HepG2 (cell line): ENCODE results near the gene SMTNL1. TPM values are rescaled to one million over a fixed set of nuclear protein-coding genes. Genes with fewer than 3 reads are reported as not detected.
A peak's percentile ranks its signal among the peaks of the same experiment; 100 is the strongest.

ENCODE experiments used
- DMAP1 ChIP-seq: IDR thresholded peaks from 2 replicates; pipeline ENCODE4 v1.6.1; 2016
- DNMT3B ChIP-seq: conservative IDR thresholded peaks from 2 replicates; pipeline ENCODE4 v1.6.1; 2016; ENCODE audit warnings: missing biosample characterization, control low read depth
- EEA1 ChIP-seq: sonication (generic); formaldehyde crosslinking; IDR thresholded peaks from 2 replicates; pipeline ENCODE4 v1.5.1; 2020; ENCODE audit warnings: mild to moderate bottlenecking, missing genetic modification reagents, borderline replicate concordance
- MIER2 ChIP-seq: IDR thresholded peaks from 2 replicates; pipeline ENCODE4 v1.6.1; 2016; ENCODE audit warnings: missing biosample characterization, missing genetic modification reagents
- NFIB ChIP-seq: sonication (generic); formaldehyde crosslinking; IDR thresholded peaks from 2 replicates; pipeline ENCODE4 v1.9.0; 2021; ENCODE audit warnings: missing genetic modification reagents, mild to moderate bottlenecking, borderline replicate concordance
- SKI ChIP-seq: fragments of 450-650 bp; IDR thresholded peaks from one replicate; pipeline ENCODE4 v1.6.1; 2018; ENCODE audit warnings: mild to moderate bottlenecking; ENCODE audit not compliant: partially characterized antibody
- ZFY ChIP-seq: sonication (generic); formaldehyde crosslinking; IDR thresholded peaks from 2 replicates; pipeline ENCODE4 v1.4.0; 2020; ENCODE audit warnings: missing genetic modification reagents
- ZNF230 ChIP-seq: sonication (generic); formaldehyde crosslinking; IDR thresholded peaks from 2 replicates; pipeline ENCODE4 v1.4.0; 2020; ENCODE audit warnings: mild to moderate bottlenecking, missing genetic modification reagents
- ZNF3 ChIP-seq: IDR thresholded peaks from 2 replicates; pipeline ENCODE4 v1.7.0; 2017; ENCODE audit warnings: inconsistent platforms
- ZNF619 ChIP-seq: sonication (generic); formaldehyde crosslinking; IDR thresholded peaks from 2 replicates; pipeline ENCODE4 v1.4.0; 2020; ENCODE audit warnings: mild to moderate bottlenecking, missing genetic modification reagents
- ZNF7 ChIP-seq: IDR thresholded peaks from 2 replicates; pipeline ENCODE4 v1.6.1; 2016; ENCODE audit warnings: missing biosample characterization, missing genetic modification reagents
- ZNF737 ChIP-seq: sonication (generic); formaldehyde crosslinking; IDR thresholded peaks from 2 replicates; pipeline ENCODE4 v1.5.0; 2020; ENCODE audit warnings: missing genetic modification reagents, mild to moderate bottlenecking, borderline replicate concordance
- polyA plus RNA-seq, 8 experiments: library from polyadenylated mRNA; depleted of rRNA in 3 of 8; stranded (reverse) in 7 of 8; unstranded in 1 of 8; fragments of >200 nt; fragmentation: Illumina TruSeq in 4 of 8; extraction: Trizol in 4 of 8; gene quantifications; 2 replicates each; pipeline versions ENCODE4 v1.2.1 to v1.2.3, GENCODE V29; 2011 to 2016; ENCODE audit warnings: low read depth in 4 of 8, missing spikeins in 1 of 8, mixed read lengths in 1 of 8; ENCODE audit not compliant: insufficient read depth in 1 of 8
- total RNA-seq, 5 experiments: library from RNA; depleted of rRNA; stranded (reverse); fragments of >200 nt; fragmentation: Illumina TruSeq; extraction: Trizol; gene quantifications; 2 replicates each; pipeline ENCODE4 v1.2.3, GENCODE V29; 2016; ENCODE audit warnings: low read depth in 1 of 5
- TF ChIP-seq, protein P1 (sequence below): sonication (generic); formaldehyde crosslinking; IDR thresholded peaks from 2 replicates; pipeline ENCODE4 v1.4.0; 2020; ENCODE audit warnings: missing genetic modification reagents, borderline replicate concordance
- TF ChIP-seq, protein P2 (sequence below): IDR thresholded peaks from 2 replicates; pipeline ENCODE4 v1.6.1; 2012; ENCODE audit warnings: low read length, improper control_type of control experiment
- TF ChIP-seq, protein P3 (sequence below): sonication (generic); formaldehyde crosslinking; IDR thresholded peaks from 2 replicates; pipeline ENCODE4 v1.9.0; 2021; ENCODE audit warnings: missing genetic modification reagents, mild to moderate bottlenecking, borderline replicate concordance
- TF ChIP-seq, protein P4 (sequence below): sonication (generic); formaldehyde crosslinking; IDR thresholded peaks from 2 replicates; pipeline ENCODE4 v1.5.0; 2020; ENCODE audit warnings: mild to moderate bottlenecking, missing genetic modification reagents, borderline replicate concordance

SMTNL1 gene
- total and polyA plus RNA-seq, 2 of the 13 experiments (the other 11 are each of a cell fraction or from before 2014, with no cell fraction given) = 0.04 TPM; not detected in 1

DNA sequence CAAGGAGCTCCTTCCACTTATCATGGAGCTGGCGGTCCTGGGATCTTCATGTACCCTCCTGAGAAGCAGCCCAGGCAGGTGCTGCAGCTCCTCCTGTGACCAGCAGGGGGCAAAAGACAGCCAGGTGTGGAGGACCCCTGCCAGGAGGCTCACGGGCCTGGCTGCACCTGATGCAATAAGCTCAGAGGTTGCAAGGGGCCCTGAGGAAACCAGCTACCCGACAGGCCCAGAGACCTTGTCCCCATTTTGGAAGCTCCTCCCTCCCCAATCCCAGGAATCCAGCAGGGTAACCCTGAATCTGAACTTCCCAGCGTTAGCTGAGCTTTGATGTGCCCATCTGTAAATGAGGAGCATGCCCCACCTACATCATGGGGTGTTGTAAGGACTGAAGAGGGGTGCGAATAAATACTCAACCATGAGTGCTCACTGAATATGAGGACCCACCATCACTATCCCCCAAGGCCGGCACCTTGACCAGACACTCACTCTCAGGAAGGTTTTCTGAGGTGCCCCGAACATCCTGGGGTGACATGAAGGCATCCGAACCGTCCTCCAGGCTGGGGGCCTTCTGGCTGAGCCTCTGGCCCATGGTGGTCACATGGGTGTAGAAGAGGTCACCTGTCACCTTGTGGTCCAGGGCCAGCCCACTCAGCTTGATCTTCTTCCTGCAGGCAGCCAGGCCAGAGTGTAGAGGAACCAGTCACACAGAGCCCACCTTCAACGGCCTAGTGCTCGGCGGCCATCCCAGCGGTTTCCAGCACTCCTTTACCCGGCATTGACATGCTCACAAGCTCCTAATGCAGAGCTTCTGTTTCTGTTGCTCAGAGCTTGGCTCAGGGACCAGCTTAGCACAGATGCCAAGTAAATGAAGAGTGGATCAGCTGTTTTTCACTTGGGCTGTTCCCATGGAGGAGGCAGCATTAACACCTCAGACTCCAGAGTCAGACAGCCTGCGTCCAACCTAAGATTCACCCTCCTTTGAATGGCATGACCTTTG is 43.6 kb upstream of the SMTNL1 start (continued):
- TF ChIP-seq DMAP1 (CRISPR knock-in tag) = peak; percentile 86
- no peak for TF ChIP-seq EEA1 (CRISPR knock-in tag)
- TF ChIP-seq NFIB (CRISPR knock-in tag) = no peak
- TF ChIP-seq ZNF7 (CRISPR knock-in tag) = no peak
- TF ChIP-seq MIER2 (CRISPR knock-in tag) = no peak
- TF ChIP-seq ZNF3 (CRISPR knock-in tag) = no peak
- peak; percentile 59 for TF ChIP-seq ZFY (CRISPR knock-in tag)
- no peak for TF ChIP-seq SKI
- TF ChIP-seq, protein P1, sequence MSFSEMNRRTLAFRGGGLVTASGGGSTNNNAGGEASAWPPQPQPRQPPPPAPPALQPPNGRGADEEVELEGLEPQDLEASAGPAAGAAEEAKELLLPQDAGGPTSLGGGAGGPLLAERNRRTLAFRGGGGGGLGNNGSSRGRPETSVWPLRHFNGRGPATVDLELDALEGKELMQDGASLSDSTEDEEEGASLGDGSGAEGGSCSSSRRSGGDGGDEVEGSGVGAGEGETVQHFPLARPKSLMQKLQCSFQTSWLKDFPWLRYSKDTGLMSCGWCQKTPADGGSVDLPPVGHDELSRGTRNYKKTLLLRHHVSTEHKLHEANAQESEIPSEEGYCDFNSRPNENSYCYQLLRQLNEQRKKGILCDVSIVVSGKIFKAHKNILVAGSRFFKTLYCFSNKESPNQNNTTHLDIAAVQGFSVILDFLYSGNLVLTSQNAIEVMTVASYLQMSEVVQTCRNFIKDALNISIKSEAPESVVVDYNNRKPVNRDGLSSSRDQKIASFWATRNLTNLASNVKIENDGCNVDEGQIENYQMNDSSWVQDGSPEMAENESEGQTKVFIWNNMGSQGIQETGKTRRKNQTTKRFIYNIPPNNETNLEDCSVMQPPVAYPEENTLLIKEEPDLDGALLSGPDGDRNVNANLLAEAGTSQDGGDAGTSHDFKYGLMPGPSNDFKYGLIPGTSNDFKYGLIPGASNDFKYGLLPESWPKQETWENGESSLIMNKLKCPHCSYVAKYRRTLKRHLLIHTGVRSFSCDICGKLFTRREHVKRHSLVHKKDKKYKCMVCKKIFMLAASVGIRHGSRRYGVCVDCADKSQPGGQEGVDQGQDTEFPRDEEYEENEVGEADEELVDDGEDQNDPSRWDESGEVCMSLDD = no peak
- no peak for TF ChIP-seq ZNF737 (CRISPR knock-in tag)
- TF ChIP-seq ZNF619 = peak; percentile 46; the same call in 1 of the 2 replicates
- TF ChIP-seq, protein P2, sequence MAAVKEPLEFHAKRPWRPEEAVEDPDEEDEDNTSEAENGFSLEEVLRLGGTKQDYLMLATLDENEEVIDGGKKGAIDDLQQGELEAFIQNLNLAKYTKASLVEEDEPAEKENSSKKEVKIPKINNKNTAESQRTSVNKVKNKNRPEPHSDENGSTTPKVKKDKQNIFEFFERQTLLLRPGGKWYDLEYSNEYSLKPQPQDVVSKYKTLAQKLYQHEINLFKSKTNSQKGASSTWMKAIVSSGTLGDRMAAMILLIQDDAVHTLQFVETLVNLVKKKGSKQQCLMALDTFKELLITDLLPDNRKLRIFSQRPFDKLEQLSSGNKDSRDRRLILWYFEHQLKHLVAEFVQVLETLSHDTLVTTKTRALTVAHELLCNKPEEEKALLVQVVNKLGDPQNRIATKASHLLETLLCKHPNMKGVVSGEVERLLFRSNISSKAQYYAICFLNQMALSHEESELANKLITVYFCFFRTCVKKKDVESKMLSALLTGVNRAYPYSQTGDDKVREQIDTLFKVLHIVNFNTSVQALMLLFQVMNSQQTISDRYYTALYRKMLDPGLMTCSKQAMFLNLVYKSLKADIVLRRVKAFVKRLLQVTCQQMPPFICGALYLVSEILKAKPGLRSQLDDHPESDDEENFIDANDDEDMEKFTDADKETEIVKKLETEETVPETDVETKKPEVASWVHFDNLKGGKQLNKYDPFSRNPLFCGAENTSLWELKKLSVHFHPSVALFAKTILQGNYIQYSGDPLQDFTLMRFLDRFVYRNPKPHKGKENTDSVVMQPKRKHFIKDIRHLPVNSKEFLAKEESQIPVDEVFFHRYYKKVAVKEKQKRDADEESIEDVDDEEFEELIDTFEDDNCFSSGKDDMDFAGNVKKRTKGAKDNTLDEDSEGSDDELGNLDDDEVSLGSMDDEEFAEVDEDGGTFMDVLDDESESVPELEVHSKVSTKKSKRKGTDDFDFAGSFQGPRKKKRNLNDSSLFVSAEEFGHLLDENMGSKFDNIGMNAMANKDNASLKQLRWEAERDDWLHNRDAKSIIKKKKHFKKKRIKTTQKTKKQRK = no peak
- no peak for TF ChIP-seq DNMT3B
- TF ChIP-seq, protein P3, sequence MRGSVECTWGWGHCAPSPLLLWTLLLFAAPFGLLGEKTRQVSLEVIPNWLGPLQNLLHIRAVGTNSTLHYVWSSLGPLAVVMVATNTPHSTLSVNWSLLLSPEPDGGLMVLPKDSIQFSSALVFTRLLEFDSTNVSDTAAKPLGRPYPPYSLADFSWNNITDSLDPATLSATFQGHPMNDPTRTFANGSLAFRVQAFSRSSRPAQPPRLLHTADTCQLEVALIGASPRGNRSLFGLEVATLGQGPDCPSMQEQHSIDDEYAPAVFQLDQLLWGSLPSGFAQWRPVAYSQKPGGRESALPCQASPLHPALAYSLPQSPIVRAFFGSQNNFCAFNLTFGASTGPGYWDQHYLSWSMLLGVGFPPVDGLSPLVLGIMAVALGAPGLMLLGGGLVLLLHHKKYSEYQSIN (CRISPR knock-in tag) = no peak
- TF ChIP-seq, protein P4, sequence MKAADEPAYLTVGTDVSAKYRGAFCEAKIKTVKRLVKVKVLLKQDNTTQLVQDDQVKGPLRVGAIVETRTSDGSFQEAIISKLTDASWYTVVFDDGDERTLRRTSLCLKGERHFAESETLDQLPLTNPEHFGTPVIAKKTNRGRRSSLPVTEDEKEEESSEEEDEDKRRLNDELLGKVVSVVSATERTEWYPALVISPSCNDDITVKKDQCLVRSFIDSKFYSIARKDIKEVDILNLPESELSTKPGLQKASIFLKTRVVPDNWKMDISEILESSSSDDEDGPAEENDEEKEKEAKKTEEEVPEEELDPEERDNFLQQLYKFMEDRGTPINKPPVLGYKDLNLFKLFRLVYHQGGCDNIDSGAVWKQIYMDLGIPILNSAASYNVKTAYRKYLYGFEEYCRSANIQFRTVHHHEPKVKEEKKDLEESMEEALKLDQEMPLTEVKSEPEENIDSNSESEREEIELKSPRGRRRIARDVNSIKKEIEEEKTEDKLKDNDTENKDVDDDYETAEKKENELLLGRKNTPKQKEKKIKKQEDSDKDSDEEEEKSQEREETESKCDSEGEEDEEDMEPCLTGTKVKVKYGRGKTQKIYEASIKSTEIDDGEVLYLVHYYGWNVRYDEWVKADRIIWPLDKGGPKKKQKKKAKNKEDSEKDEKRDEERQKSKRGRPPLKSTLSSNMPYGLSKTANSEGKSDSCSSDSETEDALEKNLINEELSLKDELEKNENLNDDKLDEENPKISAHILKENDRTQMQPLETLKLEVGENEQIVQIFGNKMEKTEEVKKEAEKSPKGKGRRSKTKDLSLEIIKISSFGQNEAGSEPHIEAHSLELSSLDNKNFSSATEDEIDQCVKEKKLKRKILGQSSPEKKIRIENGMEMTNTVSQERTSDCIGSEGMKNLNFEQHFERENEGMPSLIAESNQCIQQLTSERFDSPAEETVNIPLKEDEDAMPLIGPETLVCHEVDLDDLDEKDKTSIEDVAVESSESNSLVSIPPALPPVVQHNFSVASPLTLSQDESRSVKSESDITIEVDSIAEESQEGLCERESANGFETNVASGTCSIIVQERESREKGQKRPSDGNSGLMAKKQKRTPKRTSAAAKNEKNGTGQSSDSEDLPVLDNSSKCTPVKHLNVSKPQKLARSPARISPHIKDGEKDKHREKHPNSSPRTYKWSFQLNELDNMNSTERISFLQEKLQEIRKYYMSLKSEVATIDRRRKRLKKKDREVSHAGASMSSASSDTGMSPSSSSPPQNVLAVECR (CRISPR knock-in tag) = peak; percentile 62; the same call in 1 of the 2 replicates
- TF ChIP-seq ZNF230 (CRISPR knock-in tag) = no peak
